A549 treated with dexamethasone at 1 μM for 4 hours (cell line): Measurements from ENCODE around the gene ZBTB48. TPM values are rescaled to one million over a fixed set of nuclear protein-coding genes. Genes with fewer than 3 reads are reported as not detected.

ENCODE experiments used
- total RNA-seq: library from RNA; stranded (reverse); fragments of 200-300 nt; extraction: Qiagen RNA extraction; gene quantifications from 5 replicates; pipeline ENCODE4 v1.2.3, GENCODE V29; 2022

ZBTB48 gene
- total RNA-seq: 11.4 to 17.4 TPM (median 15.6 TPM) in 5 replicates

DNA sequence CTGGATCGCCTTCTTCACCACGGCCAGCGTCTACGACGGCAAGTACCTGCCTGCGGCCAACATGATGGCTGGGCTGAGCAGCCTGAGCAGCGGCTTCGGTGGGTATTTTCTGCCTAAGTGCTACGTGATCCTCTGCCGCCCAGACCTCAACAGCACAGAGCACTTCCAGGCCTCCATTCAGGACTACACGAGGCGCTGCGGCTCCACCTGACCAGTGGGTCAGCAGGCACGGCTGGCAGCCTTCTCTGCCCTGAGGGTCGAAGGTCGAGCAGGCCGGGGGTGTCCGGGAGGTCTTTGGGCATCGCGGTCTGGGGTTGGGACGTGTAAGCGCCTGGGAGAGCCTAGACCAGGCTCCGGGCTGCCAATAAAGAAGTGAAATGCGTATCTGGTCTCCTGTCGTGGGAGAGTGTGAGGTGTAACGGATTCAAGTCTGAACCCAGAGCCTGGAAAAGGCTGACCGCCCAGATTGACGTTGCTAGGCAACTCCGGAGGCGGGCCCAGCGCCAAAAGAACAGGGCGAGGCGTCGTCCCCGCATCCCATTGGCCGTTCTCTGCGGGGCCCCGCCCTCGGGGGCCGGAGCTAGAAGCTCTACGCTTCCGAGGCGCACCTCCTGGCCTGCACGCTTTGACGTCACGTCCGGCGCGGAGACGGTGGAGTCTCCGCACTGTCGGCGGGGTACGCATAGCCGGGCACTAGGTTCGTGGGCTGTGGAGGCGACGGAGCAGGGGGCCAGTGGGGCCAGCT lies at the start of gene ZBTB48:
TSS of gene ZBTB48 (plus strand) at position 621 of the 745 bp plus-strand sequence. CDS start 616 bp downstream, outside the sequence.

DNA sequence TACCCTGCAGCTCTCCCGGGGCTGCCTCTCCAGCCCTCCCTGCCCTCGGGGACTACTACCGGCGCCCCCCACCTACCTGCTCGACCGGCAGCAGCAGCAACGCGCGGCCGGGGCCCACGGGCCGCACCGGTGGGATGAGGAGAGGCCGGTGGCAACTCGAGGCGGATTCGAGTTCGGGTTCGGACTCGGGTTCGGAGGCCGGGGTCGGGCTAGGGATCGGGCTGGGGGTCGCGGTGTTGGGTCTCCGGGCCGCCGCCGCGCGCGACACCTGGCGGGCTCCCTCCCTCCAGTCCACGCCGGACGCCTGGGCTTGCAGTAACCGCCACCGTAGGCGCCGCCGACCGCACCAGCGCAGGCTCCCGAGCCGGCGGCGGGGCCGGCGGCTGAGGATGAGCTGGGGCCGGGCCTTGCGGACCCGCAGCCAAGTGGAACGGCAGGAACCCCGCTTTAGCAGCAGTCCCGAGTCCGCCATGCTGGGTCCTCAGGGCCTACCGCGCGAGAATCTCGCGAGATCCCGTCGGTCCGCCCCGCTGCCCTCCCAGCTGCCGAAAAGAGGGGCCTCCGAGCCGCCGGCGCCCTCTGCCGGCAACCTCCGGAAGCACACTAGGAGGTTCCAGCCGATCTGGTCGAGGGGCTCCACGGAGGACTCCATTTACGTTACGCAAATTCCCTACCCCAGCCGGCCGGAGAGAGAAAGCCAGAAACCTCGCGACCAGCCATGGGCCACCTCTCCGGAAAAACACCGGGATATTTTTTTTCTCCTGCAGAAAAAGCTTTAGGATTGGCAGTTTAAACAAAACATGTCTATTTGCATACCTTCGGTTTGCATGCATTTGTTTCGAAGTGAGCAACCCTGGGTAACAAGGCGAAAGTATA lies 25.5 kb upstream of the ZBTB48 start, which contains the start of gene NOL9:
TSS of gene NOL9 (minus strand) at position 483 of the 876 bp plus-strand sequence. CDS start at position 472, 11 bp downstream.

DNA sequence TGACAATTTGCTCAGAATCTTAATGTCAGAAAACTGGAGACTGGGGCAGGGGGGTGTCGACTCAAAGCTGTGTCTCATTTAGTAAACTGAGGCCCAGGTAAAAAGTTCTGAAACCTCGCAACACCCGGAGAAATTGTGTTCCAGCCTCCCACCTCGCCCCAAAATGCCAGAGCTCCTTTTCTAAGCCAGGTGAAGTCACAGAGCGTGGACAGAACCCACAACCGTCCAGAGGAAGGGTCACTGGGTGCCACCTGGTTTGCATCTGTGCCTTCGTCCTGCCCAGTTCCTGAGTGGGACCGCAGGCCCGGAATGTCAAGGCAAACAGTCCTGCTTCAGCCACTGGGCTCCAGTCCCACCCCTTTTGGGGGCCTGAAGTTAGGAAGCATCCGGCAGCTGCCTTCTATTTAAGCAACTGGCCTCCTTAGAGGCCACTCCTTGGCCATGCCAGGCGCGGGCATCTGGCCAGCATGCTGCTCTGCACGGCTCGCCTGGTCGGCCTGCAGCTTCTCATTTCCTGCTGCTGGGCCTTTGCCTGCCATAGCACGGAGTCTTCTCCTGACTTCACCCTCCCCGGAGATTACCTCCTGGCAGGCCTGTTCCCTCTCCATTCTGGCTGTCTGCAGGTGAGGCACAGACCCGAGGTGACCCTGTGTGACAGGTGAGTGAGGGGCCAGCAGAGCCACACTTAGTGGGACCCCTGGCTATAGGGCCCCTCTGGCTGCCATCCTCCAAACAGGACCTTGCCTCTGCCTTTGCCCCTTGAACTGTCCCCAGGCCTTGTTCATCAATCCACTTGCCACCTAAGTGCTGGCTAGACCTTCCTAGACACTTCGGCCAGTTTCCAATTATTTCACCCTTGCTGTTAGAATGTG lies 24.7 kb upstream of the ZBTB48 start, which contains the start of gene TAS1R1:
TSS of gene TAS1R1 (plus strand) at position 401 of the 872 bp plus-strand sequence. CDS start at position 468, 67 bp downstream.

DNA sequence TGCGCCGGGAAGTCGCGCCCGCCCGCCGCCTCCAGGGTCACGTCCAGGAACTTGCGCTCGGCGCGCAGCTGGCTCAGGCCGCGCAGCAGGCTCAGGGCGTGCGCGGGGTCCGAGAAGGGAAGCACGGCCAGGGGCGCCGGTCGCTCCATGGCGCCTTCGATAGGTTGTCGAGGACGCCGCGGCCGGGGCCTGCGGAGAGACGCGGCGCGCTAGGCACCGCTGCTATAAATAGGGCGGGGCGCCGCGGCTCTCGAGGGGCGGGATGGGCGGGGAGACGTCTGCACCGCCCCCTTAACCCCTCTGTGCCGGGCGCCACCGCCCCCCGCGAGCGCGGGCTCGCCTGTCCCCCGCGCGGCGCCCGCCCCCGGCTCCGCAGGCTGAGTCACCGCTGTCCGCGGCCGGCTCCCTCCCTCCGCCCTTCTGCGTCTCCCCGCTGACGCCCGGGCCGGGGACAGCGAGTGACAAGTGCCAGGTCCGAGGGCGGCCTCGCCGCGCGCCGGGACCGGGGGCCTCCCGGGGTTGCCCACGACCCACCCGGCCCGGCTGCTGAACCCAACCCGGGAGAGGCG lies 23.0 kb downstream of the ZBTB48 start, which contains the start of gene KLHL21:
TSS of gene KLHL21 (minus strand) at position 201 of the 569 bp plus-strand sequence. CDS start at position 149, 52 bp downstream.

DNA sequence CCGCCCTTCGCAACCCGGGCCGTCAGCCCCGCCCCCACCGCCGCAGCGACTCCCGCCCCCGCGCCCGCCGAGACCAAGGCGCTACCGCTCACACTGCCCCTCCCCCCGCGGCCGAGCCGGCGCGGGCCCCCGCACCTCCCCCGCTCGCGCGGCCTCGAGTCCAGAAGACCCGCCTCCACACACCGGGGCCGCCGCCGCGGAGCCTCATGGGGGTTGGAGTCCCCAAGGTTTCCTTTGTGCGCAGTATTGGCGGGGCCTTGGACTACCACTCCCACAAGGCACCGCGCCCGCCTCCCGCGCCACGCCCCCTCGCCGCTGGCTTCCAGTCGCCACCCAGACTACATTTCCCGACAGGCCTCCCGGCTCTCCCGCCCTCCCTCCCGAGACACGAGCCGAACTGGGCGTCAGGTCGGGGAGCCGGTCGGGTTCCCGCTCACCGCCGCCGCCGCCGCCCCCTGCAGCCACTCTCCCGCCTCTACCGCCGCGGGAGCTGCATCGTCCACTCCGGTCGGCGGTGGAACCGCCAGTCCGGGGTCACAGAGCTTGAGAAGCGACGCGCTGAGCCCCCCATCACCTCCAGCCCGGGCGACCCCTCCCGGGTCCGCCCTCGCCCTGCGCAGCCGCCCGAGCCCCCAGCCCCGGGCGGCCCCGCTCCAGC lies 33.7 kb downstream of the ZBTB48 start, which contains the start of gene PHF13:
TSS of gene PHF13 (plus strand) at position 371 of the 658 bp plus-strand sequence. CDS start 336 bp downstream, outside the sequence.

DNA sequence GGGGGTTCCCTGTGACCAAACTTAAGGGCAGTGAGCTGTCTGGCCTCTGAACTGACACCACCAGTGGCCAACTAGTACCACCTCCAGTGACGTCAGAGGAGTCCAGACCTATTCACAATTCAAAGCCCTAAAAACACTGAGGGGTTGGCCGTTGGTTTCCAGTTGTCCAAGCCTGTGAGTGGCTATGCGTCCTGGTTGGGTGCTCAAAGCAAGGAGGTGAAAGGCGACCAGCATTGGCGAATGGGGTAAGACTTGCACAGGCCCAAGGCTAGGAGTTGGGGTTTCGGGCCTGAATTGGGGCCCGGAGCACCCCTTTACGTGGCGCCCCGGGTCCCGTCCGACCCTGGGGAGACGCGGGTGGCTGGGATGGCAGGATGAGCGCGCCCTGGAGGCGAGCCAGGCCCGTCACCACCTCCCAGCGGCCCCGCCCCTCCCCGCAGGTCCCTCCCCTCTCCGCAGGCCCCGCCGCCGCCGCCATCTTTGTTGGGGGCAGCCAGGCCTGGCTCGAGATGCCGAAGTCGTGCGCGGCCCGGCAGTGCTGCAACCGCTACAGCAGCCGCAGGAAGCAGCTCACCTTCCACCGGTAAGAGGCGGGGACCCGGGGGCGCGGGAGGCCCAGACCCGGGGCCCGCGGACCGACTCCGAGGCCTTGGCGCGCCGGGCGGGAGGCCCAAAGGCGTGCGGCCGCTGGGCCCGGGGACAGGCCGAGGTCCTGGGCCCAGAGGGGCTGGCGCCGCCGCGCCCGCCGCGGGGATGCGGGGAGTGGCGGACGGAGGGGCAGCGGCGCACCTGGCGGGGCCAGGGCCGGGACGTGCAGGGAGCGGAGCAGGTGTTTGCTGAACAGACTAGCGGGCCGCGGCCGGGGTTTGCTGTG lies 45.2 kb downstream of the ZBTB48 start, which contains the start of gene THAP3:
TSS of gene THAP3 (plus strand) at position 159 of the 874 bp plus-strand sequence. CDS start at position 510, 351 bp downstream.

Other genes with a start within 250 kb of the ZBTB48 start
- 73.4 to 116 TPM (median 104 TPM) in 5 replicates for gene ACOT7, start 186.2 kb upstream of the ZBTB48 start, total RNA-seq
- 3.2 to 5.9 TPM (median 5.1 TPM) in 5 replicates for gene HES2, start 160.1 kb upstream of the ZBTB48 start, total RNA-seq
- 0.34 to 1.2 TPM (median 0.77 TPM) in 5 replicates for gene ESPN, start 155.2 kb upstream of the ZBTB48 start, total RNA-seq
- gene TNFRSF25, start 113.8 kb upstream of the ZBTB48 start, total RNA-seq: 1.6 to 4.5 TPM (median 3.2 TPM) in 5 replicates
- gene PLEKHG5, start 88.3 kb upstream of the ZBTB48 start, total RNA-seq: 2.2 to 4.7 TPM (median 3.6 TPM) in 5 replicates
- gene NOL9, start 25.5 kb upstream of the ZBTB48 start, total RNA-seq: 3.7 to 5.9 TPM (median 5.6 TPM) in 5 replicates
- not detected in 5 replicates for gene TAS1R1, start 24.7 kb upstream of the ZBTB48 start, total RNA-seq
- 13.4 to 19.4 TPM (median 18.0 TPM) in 5 replicates for gene KLHL21, start 22.9 kb downstream of the ZBTB48 start, total RNA-seq
- 7.1 to 9.3 TPM (median 8.7 TPM) in 5 replicates for gene PHF13, start 33.7 kb downstream of the ZBTB48 start, total RNA-seq
- gene THAP3, start 44.9 kb downstream of the ZBTB48 start, total RNA-seq: 12.8 to 16.8 TPM (median 16.0 TPM) in 5 replicates
- 31.3 to 36.7 TPM (median 35.0 TPM) in 5 replicates for gene DNAJC11, start 121.8 kb downstream of the ZBTB48 start, total RNA-seq
- 64.7 to 71.3 TPM (median 67.3 TPM) in 5 replicates for gene CAMTA1, start 205.5 kb downstream of the ZBTB48 start, total RNA-seq